ENCODE data around the gene GDF7.

The GDF7 gene

GRCh38 chr2:20629581-20630171, 37.3 kb upstream of the GDF7 start:
- no peak for DNase-seq

- no peak for DNase-seq
Observed at GRCh38 chr2:20630967-20631366, 36.0 kb upstream of the GDF7 start.

GRCh38 chr2:20631617-20632307, 35.2 kb upstream of the GDF7 start:
- no peak for DNase-seq

- no peak for DNase-seq
Observed at GRCh38 chr2:20632446-20632990, 34.4 kb upstream of the GDF7 start.

- DNase-seq: no peak
Observed at GRCh38 chr2:20633001-20633400, 33.9 kb upstream of the GDF7 start.

GRCh38 chr2:20633794-20634506, 33.0 kb upstream of the GDF7 start:
- no peak for DNase-seq

GRCh38 chr2:20634507-20635112, 32.3 kb upstream of the GDF7 start:
- DNase-seq: no peak

GRCh38 chr2:20635113-20635510, 31.8 kb upstream of the GDF7 start:
- DNase-seq: no peak

GRCh38 chr2:20635675-20636584, 31.0 kb upstream of the GDF7 start:
- peak; percentile 12 for DNase-seq

GRCh38 chr2:20637147-20637546, 29.8 kb upstream of the GDF7 start:
- DNase-seq: no peak

- no peak for DNase-seq
Observed at GRCh38 chr2:20638014-20638413, 28.9 kb upstream of the GDF7 start.

GRCh38 chr2:20638646-20639430, 28.1 kb upstream of the GDF7 start:
- no peak for DNase-seq

GRCh38 chr2:20640411-20641122, 26.4 kb upstream of the GDF7 start:
- DNase-seq: no peak

- DNase-seq: no peak
Observed at GRCh38 chr2:20641123-20641985, 25.6 kb upstream of the GDF7 start.

- peak; percentile 57 for DNase-seq
Observed at GRCh38 chr2:20642055-20642971, 24.6 kb upstream of the GDF7 start.

GRCh38 chr2:20643060-20643459, 23.9 kb upstream of the GDF7 start:
- DNase-seq: no peak

GRCh38 chr2:20643826-20644225, 23.1 kb upstream of the GDF7 start:
- no peak for DNase-seq

GRCh38 chr2:20645301-20645701, 21.6 kb upstream of the GDF7 start:
- no peak for DNase-seq

- DNase-seq: no peak
Observed at GRCh38 chr2:20645761-20646160, 21.2 kb upstream of the GDF7 start.
